GM23248 (cell line): ENCODE results near the gene HDAC9.

Experiments
- EZH2 ChIP-seq: fragments of 200-600 bp; sonication (generic); IDR thresholded peaks from 2 replicates; pipeline ENCODE4 v1.6.1; 2018; ENCODE audit warnings: antibody characterized with exemption, mild to moderate bottlenecking; ENCODE audit not compliant: insufficient read depth, poor library complexity, severe bottlenecking
- EZH2phosphoT487 ChIP-seq: fragments of 200-600 bp; sonication (generic); IDR thresholded peaks from 2 replicates; pipeline ENCODE4 v1.6.1; 2018; ENCODE audit warnings: antibody characterized with exemption, moderate library complexity, mild to moderate bottlenecking, low read depth; ENCODE audit not compliant: insufficient read depth

DNA sequence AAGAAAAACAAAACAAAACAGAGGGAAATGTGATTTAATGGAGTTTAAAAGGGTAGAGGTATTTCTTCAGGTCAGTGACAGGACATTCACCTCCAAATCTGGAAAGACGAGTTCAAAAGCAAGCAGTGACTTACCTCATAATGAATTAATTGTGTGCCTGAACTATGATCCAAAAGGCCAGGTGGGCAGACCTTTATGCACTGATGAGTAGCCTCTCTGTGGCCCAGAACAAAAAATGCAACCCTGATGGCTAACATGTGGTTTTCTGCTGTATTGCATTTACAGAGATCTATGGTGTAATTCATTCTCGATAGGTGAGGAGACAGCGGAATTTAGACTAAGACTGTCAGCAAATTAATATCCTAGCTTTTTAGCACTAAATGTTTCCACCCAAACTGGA lies 142.0 kb downstream of the HDAC9 start:
- TF ChIP-seq EZH2 (no peak), EZH2phosphoT487 (no peak)
